ENCODE measurements around the gene POP5.
"Not testable (repeated sequence)": the region's sequence is repeated elsewhere in the genome, so short reads cannot be mapped to it uniquely, and the experiment has no call there.

The POP5 gene

GRCh38 chr12:120539303-120539702 is 41.9 kb downstream of the POP5 start:
- in situ Hi-C loops (cut with MboI; ENCODE audit: low sequenced_read_pairs), result no loop called here

- in situ Hi-C loops (cut with MboI; ENCODE audit: low sequenced_read_pairs), result no loop called here
Observed at GRCh38 chr12:120538281-120539156, 42.7 kb downstream of the POP5 start.

GRCh38 chr12:120537856-120538220 is 43.4 kb downstream of the POP5 start:
- in situ Hi-C loops (cut with MboI; ENCODE audit: low sequenced_read_pairs), result no loop called here

GRCh38 chr12:120536064-120536791 is 45.0 kb downstream of the POP5 start:
- in situ Hi-C loops (cut with MboI; ENCODE audit: low sequenced_read_pairs), result no loop called here

DNA sequence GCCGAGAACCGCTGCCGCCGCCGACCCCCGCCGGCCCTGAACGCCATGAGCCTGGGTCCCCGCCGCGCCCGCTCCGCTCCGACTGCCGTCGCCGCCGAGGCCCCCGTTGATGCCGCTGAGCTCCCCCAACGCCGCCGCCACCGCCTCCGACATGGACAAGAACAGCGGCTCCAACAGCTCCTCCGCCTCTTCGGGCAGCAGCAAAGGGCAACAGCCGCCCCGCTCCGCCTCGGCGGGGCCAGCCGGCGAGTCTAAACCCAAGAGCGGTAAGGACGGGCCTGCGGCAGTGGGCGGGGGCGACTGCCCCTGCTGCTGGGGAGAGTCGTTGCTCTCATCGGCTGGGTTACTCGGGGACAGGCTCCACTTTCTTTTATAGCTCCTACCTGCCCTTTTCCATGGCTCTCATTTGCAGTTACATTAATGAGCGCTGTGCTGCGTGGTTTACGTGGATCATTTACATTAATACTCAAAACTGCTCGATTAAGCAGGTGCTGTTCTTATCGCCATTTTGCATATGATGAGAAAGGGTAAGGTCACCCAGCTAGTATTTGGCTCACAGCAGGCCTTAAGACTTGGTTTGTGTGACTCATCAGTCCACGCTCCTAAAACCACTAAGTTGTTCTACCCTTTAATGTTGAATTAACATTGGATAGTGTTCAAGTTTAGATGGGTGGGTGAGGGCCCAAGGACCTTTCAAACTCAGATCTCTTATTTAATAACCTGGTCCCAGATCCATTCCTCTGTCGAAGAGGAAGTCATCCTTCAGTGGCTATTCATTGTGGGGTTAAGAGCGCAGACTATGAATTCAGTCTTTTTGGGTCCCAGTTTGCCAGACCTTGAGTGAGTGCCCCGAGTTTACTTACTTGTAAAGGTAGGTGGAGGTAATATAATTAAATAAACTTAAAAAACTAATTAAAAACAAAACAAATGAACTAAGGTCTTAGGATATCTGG is 46.2 kb downstream of the POP5 start:
- in situ Hi-C loops (cut with MboI; ENCODE audit: low sequenced_read_pairs), result no loop called here

GRCh38 chr12:120534203-120534702 is 46.9 kb downstream of the POP5 start, which contains the start of gene RNF10:
TSS of gene RNF10 (plus strand) at chr12:120534356. CDS start at chr12:120534812, 456 bp downstream.
- in situ Hi-C loops (cut with MboI; ENCODE audit: low sequenced_read_pairs), result no loop called here

- in situ Hi-C loops (cut with MboI; ENCODE audit: low sequenced_read_pairs), result no loop called here
Observed at GRCh38 chr12:120532701-120533238, 48.4 kb downstream of the POP5 start.

DNA sequence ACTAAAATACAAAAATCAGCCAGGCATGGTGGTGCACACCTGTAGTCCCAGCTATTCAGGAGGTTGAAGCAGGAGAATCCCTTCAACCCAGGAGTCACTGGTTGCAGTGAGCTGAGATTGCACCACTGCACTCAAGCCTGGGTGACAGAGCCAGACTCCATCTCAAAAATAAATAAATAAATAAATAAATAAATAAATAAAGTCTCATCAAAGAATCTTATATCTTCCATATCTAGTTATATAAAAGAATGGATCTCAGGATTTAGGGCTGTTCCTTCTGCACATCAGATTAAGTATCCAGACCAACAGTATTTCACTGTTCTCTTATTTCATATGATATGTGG is 50.8 kb downstream of the POP5 start:
- in situ Hi-C loops (cut with MboI; ENCODE audit: low sequenced_read_pairs), result not testable (repeated sequence)

- in situ Hi-C loops (cut with MboI; ENCODE audit: low sequenced_read_pairs), result no loop called here
Observed at GRCh38 chr12:120529641-120530417, 51.4 kb downstream of the POP5 start.

DNA sequence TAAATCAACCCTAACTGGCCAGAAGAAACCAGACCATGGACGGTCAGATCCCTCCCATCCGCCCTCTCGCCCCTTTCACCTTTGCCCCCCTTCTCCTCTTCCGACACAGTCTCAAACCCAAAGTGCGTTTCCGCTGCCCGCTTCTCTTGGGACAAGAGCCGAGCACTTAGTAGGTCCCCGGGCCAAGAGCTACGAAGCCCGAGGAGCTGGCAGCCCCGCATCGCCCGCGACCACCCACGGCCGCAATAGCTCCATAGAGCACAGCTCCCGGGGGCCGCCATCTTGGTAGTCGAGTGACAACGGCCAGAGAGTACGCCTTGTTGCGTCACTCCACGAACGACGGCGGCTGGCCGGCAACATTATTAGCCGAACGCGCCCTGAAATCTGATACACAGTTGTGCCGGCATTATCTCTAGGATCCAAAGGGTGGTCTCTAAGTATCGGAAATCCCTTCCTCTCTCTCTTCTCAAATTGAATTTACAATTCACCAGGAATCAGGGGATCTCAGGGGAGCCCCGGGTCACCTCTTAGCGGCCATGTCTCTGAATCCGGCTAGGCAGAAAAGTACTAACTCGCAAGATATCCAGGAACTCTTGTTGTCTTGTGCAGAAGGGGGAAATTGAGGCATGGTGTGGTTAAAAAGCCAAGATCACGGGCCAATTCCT is 52.2 kb downstream of the POP5 start, which contains the start of gene COQ5:
Gene COQ5 (minus strand): TSS at position 298 of the 665 bp plus-strand sequence. CDS start 17 bp downstream, at position 281.
- in situ Hi-C loops (cut with MboI; ENCODE audit: low sequenced_read_pairs), result no loop called here
